ENCODE measurements around the gene SPATA17.

DNA sequence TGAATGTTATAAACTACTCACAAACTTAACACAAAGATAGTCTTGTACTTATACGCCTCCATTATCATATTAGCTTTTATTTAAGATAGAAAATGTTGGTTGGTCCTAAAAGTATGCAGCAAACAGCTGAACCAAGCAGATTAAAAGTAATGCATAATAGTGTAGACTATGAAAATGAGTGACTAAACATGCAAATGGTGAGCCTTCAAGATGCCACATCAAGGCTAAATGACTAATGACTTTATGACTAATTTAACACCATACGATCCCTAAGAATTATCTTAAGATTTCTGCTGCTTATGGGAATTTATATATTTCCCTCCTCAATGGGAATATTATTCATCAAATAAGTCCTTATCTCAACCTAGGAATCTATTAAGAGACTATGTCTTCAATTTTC, 4.8 kb upstream of the SPATA17 start:
- TF ChIP-seq, protein P1, sequence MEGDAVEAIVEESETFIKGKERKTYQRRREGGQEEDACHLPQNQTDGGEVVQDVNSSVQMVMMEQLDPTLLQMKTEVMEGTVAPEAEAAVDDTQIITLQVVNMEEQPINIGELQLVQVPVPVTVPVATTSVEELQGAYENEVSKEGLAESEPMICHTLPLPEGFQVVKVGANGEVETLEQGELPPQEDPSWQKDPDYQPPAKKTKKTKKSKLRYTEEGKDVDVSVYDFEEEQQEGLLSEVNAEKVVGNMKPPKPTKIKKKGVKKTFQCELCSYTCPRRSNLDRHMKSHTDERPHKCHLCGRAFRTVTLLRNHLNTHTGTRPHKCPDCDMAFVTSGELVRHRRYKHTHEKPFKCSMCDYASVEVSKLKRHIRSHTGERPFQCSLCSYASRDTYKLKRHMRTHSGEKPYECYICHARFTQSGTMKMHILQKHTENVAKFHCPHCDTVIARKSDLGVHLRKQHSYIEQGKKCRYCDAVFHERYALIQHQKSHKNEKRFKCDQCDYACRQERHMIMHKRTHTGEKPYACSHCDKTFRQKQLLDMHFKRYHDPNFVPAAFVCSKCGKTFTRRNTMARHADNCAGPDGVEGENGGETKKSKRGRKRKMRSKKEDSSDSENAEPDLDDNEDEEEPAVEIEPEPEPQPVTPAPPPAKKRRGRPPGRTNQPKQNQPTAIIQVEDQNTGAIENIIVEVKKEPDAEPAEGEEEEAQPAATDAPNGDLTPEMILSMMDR (IDR thresholded peaks at IDR 0.05), result no peak
- no peak for TF ChIP-seq POLR2AphosphoS5 (IDR thresholded peaks at IDR 0.05; ENCODE audit: insufficient read depth in 1 of 2, low read depth in 1 of 2)
- TF ChIP-seq POLR2A (IDR thresholded peaks at IDR 0.05), result no peak
